Stimulated activated naive CD4-positive, alpha-beta T cell treated with Interleukin-2 at 50 U/mL for 16 hours (primary cell): ENCODE results near the gene SLC7A7.
A peak's percentile ranks its signal among the peaks of the same experiment; 100 is the strongest.
"Not testable (repeated sequence)": the region's sequence is repeated elsewhere in the genome, so short reads cannot be mapped to it uniquely, and the experiment has no call there.

Experiments used
- DNase-seq: peaks from one replicate; lab custom pipeline; 2025; lab: John Stamatoyannopoulos, UW

SLC7A7 gene

DNA sequence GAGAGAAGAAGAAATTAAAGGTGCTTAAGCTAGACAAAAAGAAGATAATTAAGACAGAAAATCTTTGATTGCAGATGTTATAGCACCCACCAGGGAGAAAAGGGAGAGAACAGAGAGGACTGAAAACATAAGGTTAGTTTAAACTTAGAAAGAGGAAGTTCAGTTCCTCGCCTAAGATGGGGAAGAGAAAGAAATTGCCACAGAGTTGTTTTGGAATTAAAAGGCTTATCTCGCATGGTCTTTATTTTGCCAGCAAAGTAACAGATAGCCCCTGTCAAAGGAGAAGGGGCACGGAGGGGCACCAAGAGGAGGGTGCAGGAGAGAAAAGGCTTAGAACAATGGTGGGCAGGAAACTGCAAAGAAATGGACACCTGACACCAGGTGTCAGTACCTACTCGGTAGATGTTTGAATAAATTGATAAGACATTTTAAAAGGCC is 66.6 kb downstream of the SLC7A7 start:
- no peak for DNase-seq

DNA sequence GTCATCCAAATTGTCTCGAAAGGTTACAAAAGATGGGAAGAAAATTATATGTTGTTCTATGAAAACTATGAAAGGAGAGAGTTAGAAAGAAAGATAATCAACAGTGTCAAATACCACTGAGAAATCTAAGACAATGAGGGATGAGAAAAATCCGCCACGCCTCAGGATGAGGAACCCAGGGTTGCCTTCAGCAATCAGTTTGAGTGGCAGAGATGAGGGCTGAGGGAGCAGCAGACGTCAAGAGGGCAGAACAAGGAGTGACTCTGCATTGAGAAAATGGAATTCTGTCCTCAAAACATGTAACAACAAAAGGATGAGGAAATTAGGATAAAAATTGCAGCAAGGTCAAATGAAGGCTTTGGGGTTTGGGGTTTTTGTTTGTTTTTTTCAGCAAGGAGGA is 67.0 kb downstream of the SLC7A7 start:
- no peak for DNase-seq

DNA sequence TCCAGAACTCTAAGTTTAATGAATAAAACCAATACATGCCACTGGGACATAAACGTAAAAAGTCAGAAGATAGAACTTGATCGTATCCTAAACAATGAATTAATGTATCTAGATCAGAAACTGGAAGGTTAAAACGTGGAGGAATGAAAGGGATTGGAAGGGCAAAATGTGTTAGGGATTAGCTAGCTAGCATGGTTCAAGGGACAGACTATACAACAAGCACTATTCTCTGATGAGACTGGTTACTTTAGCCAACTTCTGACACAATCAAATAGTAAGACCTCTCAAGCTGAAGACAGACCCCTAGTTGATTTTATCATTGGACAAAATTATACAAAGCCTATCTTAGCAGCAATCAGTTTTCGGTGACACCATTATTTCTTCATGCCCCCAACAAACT is 67.5 kb downstream of the SLC7A7 start:
- DNase-seq: no peak

DNA sequence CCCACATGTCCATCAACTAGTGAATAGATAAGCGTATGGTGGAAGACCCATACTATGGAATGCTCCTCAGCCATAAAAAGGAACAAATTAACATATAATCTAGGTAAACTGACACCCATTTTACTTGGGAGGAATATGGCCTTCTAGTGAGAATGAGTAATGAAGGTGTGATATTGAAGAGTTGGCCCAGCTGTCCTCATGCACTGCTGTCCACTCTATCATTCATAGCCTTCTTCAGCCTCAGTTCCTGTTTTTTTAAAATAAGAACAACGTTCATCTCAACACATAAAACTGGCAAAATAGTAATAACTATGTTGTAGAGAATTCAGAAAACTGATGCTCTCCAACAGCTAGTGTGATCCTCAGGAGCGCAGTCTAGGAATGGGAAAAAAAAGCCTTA is 75.2 kb downstream of the SLC7A7 start:
- no peak for DNase-seq

DNA sequence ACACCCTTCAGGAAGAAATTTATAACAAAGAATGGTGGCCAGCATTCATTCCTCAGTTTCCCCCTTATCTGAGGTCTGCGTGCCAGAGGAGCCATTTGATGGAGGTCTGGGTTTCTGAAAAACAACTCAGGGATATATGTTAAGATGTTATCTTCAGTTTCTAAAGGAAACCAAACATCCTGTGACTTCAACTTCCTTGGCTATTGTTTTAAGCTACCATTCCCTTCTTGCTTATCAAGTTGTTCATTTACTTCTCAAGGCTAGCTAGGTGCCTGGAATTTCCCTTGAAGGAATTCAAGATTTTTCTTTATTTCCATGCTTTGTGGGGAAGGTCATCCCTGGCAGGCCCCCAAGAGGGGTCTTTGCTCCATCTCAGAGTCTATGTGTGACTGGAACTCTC is 75.8 kb downstream of the SLC7A7 start:
- no peak for DNase-seq

DNA sequence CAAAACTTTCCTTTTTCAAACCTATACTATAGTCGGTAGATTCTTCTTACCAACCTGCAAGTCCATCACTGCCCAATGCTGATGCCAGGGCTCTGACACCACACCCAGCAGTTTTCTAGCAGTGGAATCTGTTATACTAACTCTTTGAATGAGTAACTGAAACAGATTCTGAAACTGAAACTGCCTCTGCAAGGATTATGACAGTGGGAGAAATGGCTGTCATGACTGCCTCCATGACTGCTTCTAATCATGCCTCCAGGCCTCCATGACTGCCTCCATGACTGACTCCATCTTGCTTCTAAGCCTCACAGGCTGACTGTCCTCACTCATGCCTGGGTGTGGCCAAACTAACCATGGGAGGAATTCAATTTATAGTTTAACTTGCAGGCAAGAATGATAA is 78.2 kb downstream of the SLC7A7 start:
- peak; percentile 19 for DNase-seq

DNA sequence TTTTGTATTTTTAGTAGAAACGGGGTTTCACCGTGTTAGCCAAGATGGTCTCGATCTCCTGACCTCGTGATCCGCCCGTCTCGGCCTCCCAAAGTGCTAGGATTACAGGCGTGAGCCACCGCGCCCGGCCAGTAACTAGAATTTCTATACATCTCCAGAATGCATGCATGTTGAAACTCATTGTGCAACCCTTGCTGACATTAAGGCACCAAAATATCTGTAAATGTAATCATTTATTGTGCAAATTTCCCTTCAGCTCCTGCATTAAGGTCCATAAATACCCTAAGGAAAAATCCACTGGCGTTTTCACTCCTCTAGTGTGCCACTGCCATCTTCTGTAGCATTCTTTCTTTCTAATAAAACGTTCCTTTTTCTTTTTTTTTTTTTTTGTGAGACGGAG is 78.9 kb downstream of the SLC7A7 start:
- DNase-seq: not testable (repeated sequence)

DNA sequence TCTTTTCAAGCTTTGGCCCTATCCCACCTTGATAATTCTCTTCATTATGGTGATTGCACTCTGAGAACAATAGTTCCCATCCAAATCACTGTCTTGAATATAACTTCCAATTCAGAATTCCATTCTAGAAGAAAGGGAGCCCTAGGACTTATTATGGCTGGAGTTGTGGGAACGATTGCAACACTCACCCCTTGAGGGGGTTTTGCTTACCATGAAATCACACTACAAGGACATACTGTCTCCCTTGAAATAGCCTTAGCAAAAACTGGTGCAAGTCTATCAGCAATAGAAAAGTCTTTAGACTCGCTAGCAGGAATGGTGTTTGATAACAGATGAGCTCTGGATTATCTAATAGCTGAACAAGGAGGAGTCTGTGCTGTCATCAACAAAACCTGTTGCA is 80.1 kb downstream of the SLC7A7 start:
- DNase-seq: no peak

DNA sequence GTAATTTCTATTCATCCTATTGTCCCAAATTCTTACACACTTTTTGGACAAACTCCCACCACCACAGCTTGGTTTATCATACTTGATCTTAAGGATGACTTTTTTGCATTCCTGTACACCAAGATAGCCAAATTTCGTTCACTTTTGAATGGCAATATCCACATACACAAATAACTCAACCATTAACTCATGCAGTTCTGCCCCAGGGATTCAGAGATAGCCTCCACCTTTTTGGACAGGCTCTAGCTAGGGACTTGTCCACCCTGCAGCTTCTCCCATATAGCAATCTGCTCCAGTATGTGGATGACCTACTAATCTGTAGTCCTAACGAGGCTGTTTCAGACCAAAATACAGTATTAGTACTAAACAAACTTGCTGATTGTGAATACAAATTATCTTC is 81.4 kb downstream of the SLC7A7 start:
- no peak for DNase-seq

DNA sequence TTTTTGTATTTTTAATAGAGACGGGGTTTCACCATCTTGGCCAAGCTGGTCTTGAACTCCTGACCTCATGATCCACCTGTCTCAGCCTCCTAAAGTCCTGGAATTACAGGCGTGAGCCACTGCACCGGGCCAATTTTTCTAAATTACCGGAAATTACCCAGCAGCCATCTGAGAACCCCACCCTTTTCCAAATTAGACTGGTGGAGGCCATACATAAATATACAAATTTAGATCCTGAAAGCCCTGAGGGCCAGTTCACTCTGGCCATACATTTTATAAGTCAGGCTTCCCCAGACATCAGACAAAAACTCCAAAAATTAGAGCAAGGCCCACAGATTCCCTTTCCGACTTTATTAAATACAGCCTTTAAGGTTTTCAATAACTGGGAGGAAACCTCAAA is 83.2 kb downstream of the SLC7A7 start:
- not testable (repeated sequence) for DNase-seq

DNA sequence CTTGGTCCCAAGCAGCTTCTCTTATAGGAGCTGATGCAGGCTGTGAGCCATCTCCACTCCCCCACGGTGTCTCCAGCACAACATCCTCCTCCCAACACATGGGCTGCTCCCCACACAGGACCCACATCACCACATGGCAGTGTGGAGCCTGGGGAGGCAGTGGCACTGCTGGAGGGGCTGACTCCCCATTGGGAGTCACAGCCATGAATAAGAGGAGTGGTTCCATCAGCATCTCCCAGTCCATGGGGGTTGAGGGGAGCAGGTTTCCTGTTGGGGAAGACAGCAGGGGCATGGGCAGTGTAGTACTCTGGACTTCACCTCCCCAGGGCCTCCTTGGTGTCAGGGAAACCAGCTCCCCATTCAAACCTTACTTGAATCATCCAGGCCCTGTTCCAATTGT is 89.2 kb downstream of the SLC7A7 start:
- DNase-seq: no peak

DNA sequence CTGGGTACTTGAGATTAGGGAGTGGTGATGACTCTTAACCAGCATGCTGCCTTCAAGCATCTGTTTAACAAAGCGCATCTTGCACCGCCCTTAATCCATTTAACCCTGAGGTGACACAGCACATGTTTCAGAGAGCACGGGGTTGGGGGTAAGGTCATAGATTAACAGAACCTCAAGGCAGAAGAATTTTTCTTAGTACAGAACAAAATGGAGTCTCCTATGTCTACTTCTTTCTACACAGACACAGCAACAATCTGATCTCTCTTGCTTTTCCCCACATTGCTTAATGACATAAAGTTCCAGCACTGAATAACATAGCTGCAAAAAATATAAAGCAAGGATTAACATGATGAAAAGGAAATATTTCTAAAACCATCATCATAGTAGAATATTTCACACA is 89.9 kb downstream of the SLC7A7 start:
- DNase-seq: not testable (repeated sequence)

DNA sequence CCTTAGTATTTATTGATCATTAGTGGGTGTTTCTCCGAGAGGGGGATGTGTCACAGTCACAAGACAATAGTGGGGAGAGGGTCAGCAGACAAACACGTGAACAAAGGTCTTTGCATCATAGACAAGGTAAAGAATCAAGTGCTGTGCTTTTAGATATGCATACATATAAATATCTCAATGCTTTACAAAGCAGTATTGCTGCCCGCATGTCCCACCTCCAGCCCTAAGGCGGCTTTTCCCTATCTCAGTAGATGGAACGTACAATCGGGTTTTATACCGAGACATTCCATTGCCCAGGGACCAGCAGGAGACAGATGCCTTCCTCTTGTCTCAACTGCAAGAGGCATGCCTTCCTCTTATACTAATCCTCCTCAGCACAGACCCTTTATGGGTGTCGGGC is 90.4 kb downstream of the SLC7A7 start:
- not testable (repeated sequence) for DNase-seq

DNA sequence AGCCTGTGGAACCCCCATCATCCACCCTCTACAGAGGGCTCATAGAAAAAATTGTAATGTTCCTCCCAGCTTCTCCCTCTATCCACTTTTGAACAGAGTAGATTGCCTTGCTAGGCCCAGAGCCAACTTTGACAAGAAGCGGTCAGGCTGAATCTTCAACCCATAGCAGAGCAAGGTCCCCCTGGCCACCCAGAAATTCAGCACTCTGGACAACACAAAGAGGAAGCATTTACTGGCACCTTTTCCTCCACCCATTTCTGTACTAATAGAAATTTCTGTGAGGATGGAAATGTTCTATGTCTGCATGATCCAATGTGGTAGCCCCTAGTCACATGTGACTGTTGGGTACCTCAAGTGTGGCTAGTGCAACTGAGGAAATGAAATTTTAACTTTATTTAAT is 91.4 kb downstream of the SLC7A7 start:
- DNase-seq: no peak
